ENCODE measurements around the gene LHPP.

The LHPP gene

GRCh38 chr10:124496150-124496549 lies 34.5 kb downstream of the LHPP start:
- Histone ChIP-seq H2AFZ (ENCODE audit: low read length) (no peak overlapping the region), H3K27me3 (ENCODE audit: insufficient read depth, low read length) (no peaks in the 10 kb centered on the region), H4K20me1 (ENCODE audit: insufficient read depth, low read length) (no peaks in the 10 kb centered on the region), H3F3A (ENCODE audit: insufficient read depth, low read length) (no peaks in the 10 kb centered on the region), H3K4me3 (ENCODE audit: low read depth, low read length, poor library complexity, severe bottlenecking) (no peak overlapping the region), H3K9me2 (ENCODE audit: low read depth, low read length) (no peaks in the 10 kb centered on the region), H3K9ac (ENCODE audit: low read length) (no peak overlapping the region), H3K27ac (ENCODE audit: low read depth, low read length, poor library complexity, severe bottlenecking) (no peak overlapping the region), H3K4me2 (ENCODE audit: low read length) (no peak overlapping the region), H3K9me3 (ENCODE audit: low read length) (peaks cover 5% of the 10 kb centered on the region), H3K79me2 (ENCODE audit: insufficient read depth, low read length) (no peaks in the 10 kb centered on the region), H3K36me3 (ENCODE audit: insufficient read depth, low read length) (peaks cover 22% of the 10 kb centered on the region), H3K4me1 (ENCODE audit: insufficient read depth, low read length, severe bottlenecking) (no peaks in the 10 kb centered on the region)
- TF ChIP-seq CTCF (IDR thresholded peaks at IDR 0.05; ENCODE audit: low read length) (no peak), EZH2 (IDR thresholded peaks at IDR 0.05; ENCODE audit: borderline replicate concordance, low read length) (no peak)

GRCh38 chr10:124496620-124497019 lies 35.0 kb downstream of the LHPP start:
- no peaks in the 10 kb centered on the region for H3K9me2 ChIP-seq (ENCODE audit: low read depth, low read length)
- peaks cover 5% of the 10 kb centered on the region for H3K9me3 ChIP-seq (ENCODE audit: low read length)
- H4K20me1 ChIP-seq (ENCODE audit: insufficient read depth, low read length), result no peaks in the 10 kb centered on the region
- no peaks in the 10 kb centered on the region for H3K79me2 ChIP-seq (ENCODE audit: insufficient read depth, low read length)
- TF ChIP-seq CTCF (IDR thresholded peaks at IDR 0.05; ENCODE audit: low read length), result no peak
- H3K4me1 ChIP-seq (ENCODE audit: insufficient read depth, low read length, severe bottlenecking), result no peaks in the 10 kb centered on the region
- H3K4me3 ChIP-seq (ENCODE audit: low read depth, low read length, poor library complexity, severe bottlenecking), result no peak overlapping the region
- peaks cover 23% of the 10 kb centered on the region for H3K36me3 ChIP-seq (ENCODE audit: insufficient read depth, low read length)
- H3K4me2 ChIP-seq (ENCODE audit: low read length), result no peak overlapping the region
- no peak overlapping the region for H3K27ac ChIP-seq (ENCODE audit: low read depth, low read length, poor library complexity, severe bottlenecking)
- no peak overlapping the region for H3K9ac ChIP-seq (ENCODE audit: low read length)
- H3F3A ChIP-seq (ENCODE audit: insufficient read depth, low read length), result no peaks in the 10 kb centered on the region
- no peak overlapping the region for H2AFZ ChIP-seq (ENCODE audit: low read length)
- no peaks in the 10 kb centered on the region for H3K27me3 ChIP-seq (ENCODE audit: insufficient read depth, low read length)

GRCh38 chr10:124497196-124497881 lies 35.7 kb downstream of the LHPP start:
- Histone ChIP-seq H3K4me3 (ENCODE audit: low read depth, low read length, poor library complexity, severe bottlenecking) (no peak overlapping the region), H3K9ac (ENCODE audit: low read length) (no peak overlapping the region), H2AFZ (ENCODE audit: low read length) (no peak overlapping the region), H3K9me2 (ENCODE audit: low read depth, low read length) (no peaks in the 10 kb centered on the region), H3K27me3 (ENCODE audit: insufficient read depth, low read length) (no peaks in the 10 kb centered on the region), H3F3A (ENCODE audit: insufficient read depth, low read length) (no peaks in the 10 kb centered on the region), H4K20me1 (ENCODE audit: insufficient read depth, low read length) (no peaks in the 10 kb centered on the region), H3K36me3 (ENCODE audit: insufficient read depth, low read length) (peaks cover 23% of the 10 kb centered on the region), H3K27ac (ENCODE audit: low read depth, low read length, poor library complexity, severe bottlenecking) (no peak overlapping the region), H3K4me2 (ENCODE audit: low read length) (no peak overlapping the region), H3K4me1 (ENCODE audit: insufficient read depth, low read length, severe bottlenecking) (no peaks in the 10 kb centered on the region), H3K79me2 (ENCODE audit: insufficient read depth, low read length) (no peaks in the 10 kb centered on the region), H3K9me3 (ENCODE audit: low read length) (peaks cover 5% of the 10 kb centered on the region)
- TF ChIP-seq CTCF (IDR thresholded peaks at IDR 0.05; ENCODE audit: low read length) (no peak), EZH2 (IDR thresholded peaks at IDR 0.05; ENCODE audit: borderline replicate concordance, low read length) (no peak)
